Hepatocyte (in vitro differentiated cells): ENCODE results near the gene RMND1.

ENCODE experiments used
- EZH2 ChIP-seq: fragments of 200-600 bp; sonication (generic); IDR thresholded peaks from 2 replicates; pipeline ENCODE4 v1.6.1; 2016; ENCODE audit warnings: antibody characterized with exemption, mild to moderate bottlenecking, borderline replicate concordance
- EZH2phosphoT487 ChIP-seq: fragments of 200-600 bp; sonication (generic); IDR thresholded peaks from one replicate; pipeline ENCODE4 v1.6.1; 2018; ENCODE audit warnings: antibody characterized with exemption, mild to moderate bottlenecking, low read depth, moderate library complexity; ENCODE audit not compliant: unreplicated experiment, severe bottlenecking
- TF ChIP-seq, protein P1 (sequence below): fragments of 200-600 bp; sonication (generic); IDR thresholded peaks from 2 replicates; pipeline ENCODE4 v1.5.1; 2016; ENCODE audit warnings: antibody characterized with exemption, mild to moderate bottlenecking; ENCODE audit not compliant: poor library complexity

DNA sequence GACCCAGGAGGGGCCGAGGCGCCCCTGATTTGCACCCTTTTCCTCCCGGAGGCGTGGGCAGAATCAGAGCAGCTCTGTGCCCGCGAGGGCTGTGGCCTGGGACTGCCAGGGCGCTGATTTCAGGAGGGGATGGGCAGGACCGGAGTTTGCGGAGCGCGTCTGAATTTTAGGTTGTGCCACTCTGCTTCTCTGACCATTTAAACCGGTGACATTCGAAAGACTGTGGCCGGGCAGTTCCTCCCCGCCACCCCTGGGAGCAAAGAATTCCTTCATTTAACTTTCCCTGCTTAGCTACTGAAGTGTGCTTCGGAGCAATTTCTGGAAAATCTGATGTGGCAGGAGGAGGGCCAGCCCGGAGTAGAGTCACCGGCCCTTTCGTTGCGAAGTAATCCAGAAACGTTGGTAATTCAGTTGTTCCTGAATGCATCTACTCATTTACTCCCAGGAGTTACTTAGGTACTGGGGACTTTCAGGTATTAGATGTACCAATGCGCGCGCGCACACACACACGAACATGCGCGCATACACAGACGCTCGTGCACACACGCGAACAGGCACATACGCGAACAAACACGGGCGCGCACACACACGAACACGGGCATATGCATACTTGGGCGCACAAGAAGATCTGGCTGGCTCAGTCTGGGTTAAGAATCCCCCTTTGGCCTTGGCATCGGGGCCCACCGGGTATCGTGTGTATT lies 42.5 kb upstream of the RMND1 start:
- TF ChIP-seq EZH2phosphoT487 (no peak), EZH2 (no peak)
- TF ChIP-seq, protein P1, sequence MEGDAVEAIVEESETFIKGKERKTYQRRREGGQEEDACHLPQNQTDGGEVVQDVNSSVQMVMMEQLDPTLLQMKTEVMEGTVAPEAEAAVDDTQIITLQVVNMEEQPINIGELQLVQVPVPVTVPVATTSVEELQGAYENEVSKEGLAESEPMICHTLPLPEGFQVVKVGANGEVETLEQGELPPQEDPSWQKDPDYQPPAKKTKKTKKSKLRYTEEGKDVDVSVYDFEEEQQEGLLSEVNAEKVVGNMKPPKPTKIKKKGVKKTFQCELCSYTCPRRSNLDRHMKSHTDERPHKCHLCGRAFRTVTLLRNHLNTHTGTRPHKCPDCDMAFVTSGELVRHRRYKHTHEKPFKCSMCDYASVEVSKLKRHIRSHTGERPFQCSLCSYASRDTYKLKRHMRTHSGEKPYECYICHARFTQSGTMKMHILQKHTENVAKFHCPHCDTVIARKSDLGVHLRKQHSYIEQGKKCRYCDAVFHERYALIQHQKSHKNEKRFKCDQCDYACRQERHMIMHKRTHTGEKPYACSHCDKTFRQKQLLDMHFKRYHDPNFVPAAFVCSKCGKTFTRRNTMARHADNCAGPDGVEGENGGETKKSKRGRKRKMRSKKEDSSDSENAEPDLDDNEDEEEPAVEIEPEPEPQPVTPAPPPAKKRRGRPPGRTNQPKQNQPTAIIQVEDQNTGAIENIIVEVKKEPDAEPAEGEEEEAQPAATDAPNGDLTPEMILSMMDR: no peak
